Kidney (tissue), 14 donors: ENCODE measurements around the gene MCM3AP. TPM values are rescaled to one million over a fixed set of nuclear protein-coding genes. Genes with fewer than 3 reads are reported as not detected.

Experiments
- DNase-seq, 5 donors: peaks; one replicate each; pipeline ENCODE4 v3.0.0-alpha.2; 2013 to 2020
- FAIRE-seq: peaks from 2 replicates; lab custom pipeline; 2012; peaks lifted over from hg19 to GRCh38; lab: Jason Lieb, UNC
- H3K27ac ChIP-seq, 2 donors: one replicate each; pipeline ENCODE4 v1.7.0; 2013; ENCODE audit warnings: low read depth in 2 of 2, low read length in 2 of 2, inconsistent platforms in 1 of 2
- H3K27me3 ChIP-seq: one replicate; pipeline ENCODE4 v1.7.1; 2013; ENCODE audit warnings: low read length, inconsistent platforms; ENCODE audit not compliant: control insufficient read depth, insufficient read depth
- H3K36me3 ChIP-seq, 3 donors: one replicate each; pipeline versions ENCODE4 v1.7.0 to v1.7.1; 2013; ENCODE audit warnings: low read length in 3 of 3, control low read depth in 1 of 3, inconsistent platforms in 1 of 3; ENCODE audit not compliant: insufficient read depth in 3 of 3, control insufficient read depth in 2 of 3
- H3K4me1 ChIP-seq, 3 donors: one replicate each; pipeline versions ENCODE4 v1.7.0 to v1.7.1; 2013; ENCODE audit warnings: low read length in 3 of 3, inconsistent platforms in 1 of 3, low read depth in 1 of 3; ENCODE audit not compliant: control insufficient read depth in 2 of 3, insufficient read depth in 2 of 3
- H3K4me3 ChIP-seq, 3 donors: one replicate each; pipeline versions ENCODE4 v1.7.0 to v1.8.1; 2013; ENCODE audit warnings: low read length in 3 of 3, control low read depth in 1 of 3, inconsistent platforms in 1 of 3
- H3K9ac ChIP-seq, 3 donors: one replicate each; pipeline versions ENCODE4 v1.7.0 to v1.7.1; 2013; ENCODE audit warnings: low read length in 3 of 3, control low read depth in 1 of 3, inconsistent platforms in 1 of 3
- H3K9me3 ChIP-seq, 3 donors: one replicate each; pipeline versions ENCODE4 v1.7.0 to v1.7.1; 2013; ENCODE audit warnings: low read length in 3 of 3, control low read depth in 1 of 3, inconsistent platforms in 1 of 3; ENCODE audit not compliant: control insufficient read depth in 2 of 3, insufficient read depth in 1 of 3
- intact Hi-C: fragments of 100-400 bp; cut with DNase I; formaldehyde crosslinking; loops from one replicate; pipeline ENCODE4 v1.11.1; 2022
- polyA plus RNA-seq: library from polyadenylated mRNA; stranded (reverse); fragments of 350-450 nt; fragmentation: Illumina TruSeq; extraction: RNeasy Lipid Tissue Mini Kit (QIAGEN cat#74804); gene quantifications from one replicate; pipeline ENCODE4 v1.2.3, GENCODE V29; 2014; ENCODE audit warnings: low read depth, low replicate concordance; ENCODE audit not compliant: insufficient read depth
- total RNA-seq: library from RNA; stranded (reverse); fragmentation: NEBNext Ultra II Directional; extraction: Animal tissue kit (Norgen Biotek cat#: 25700); gene quantifications from one replicate; pipeline ENCODE4 v1.2.1, GENCODE V29; 2021
- TF ChIP-seq, protein P1 (sequence below): IDR thresholded peaks from 3 replicates; pipeline ENCODE4 v1.5.1; 2012; ENCODE audit warnings: mild to moderate bottlenecking, moderate library complexity, borderline replicate concordance; ENCODE audit not compliant: insufficient read depth; ENCODE audit errors: extremely low read depth
- donor health status: control.
- donor health status: control.
- donor health status: control.
- donor health status: control.
- donor health status: control.
- donor health status: DM: yes; HTN: yes; CAD: no.
- donor health status: Normal renal cell carcinoma (clear cell type).

Gene MCM3AP
- total and polyA plus RNA-seq, 2 donors from 2014 or later, result 29.0 to 101 TPM

DNA sequence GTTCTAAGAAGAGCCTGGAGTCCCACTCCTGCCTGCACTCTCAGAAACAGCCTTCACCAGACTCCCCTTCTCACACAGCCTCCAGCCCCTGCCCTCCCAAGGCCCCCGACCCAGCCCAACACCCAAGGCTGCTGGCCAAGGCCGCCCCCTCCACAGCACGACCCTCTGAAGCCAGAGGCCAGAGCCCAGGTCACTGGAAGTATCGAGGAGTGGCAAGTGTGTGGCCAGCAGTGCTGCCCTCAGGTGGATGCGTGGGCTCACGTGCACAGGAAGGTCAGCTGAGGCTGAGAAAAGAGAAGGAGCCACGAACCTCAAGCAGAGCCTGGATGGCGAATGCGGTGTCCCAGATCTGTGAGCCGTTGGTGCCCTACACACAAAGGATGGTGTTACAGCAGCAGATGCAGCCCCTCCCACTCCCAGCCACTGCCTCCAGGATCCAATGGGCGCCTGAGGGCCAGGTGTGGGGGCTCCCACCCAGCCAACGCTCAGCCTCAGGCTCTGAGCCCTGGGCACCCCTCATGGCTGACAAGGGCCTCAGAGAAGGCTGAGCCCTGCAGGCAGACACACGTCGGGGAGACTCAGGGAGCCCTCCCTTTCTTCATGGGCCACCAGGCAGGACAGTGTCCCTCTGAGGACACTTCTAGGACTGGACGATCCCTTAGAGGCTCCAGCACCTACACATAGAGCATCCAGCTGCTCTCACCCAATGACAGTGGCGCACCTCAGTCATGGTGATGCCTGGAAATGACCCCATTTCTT lies 74.9 kb downstream of the MCM3AP start:
- no peak for FAIRE-seq
- Histone ChIP-seq H3K4me3 (no peak overlapping the region), H3K27ac (no peak overlapping the region), H3K27me3 (no peaks in the 10 kb centered on the region), H3K9me3 (no peaks in the 10 kb centered on the region), H3K4me1 (no peaks in the 10 kb centered on the region), H3K9ac (no peak overlapping the region), H3K36me3 (peaks cover 0 to 6% (median 5%) of the 10 kb centered on the region in 3 donors)
- DNase-seq, result peak in 2 of 5 donors; percentile 8 to 54
- TF ChIP-seq, protein P1, sequence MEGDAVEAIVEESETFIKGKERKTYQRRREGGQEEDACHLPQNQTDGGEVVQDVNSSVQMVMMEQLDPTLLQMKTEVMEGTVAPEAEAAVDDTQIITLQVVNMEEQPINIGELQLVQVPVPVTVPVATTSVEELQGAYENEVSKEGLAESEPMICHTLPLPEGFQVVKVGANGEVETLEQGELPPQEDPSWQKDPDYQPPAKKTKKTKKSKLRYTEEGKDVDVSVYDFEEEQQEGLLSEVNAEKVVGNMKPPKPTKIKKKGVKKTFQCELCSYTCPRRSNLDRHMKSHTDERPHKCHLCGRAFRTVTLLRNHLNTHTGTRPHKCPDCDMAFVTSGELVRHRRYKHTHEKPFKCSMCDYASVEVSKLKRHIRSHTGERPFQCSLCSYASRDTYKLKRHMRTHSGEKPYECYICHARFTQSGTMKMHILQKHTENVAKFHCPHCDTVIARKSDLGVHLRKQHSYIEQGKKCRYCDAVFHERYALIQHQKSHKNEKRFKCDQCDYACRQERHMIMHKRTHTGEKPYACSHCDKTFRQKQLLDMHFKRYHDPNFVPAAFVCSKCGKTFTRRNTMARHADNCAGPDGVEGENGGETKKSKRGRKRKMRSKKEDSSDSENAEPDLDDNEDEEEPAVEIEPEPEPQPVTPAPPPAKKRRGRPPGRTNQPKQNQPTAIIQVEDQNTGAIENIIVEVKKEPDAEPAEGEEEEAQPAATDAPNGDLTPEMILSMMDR, result no peak
- intact Hi-C loops, result no loop called here

DNA sequence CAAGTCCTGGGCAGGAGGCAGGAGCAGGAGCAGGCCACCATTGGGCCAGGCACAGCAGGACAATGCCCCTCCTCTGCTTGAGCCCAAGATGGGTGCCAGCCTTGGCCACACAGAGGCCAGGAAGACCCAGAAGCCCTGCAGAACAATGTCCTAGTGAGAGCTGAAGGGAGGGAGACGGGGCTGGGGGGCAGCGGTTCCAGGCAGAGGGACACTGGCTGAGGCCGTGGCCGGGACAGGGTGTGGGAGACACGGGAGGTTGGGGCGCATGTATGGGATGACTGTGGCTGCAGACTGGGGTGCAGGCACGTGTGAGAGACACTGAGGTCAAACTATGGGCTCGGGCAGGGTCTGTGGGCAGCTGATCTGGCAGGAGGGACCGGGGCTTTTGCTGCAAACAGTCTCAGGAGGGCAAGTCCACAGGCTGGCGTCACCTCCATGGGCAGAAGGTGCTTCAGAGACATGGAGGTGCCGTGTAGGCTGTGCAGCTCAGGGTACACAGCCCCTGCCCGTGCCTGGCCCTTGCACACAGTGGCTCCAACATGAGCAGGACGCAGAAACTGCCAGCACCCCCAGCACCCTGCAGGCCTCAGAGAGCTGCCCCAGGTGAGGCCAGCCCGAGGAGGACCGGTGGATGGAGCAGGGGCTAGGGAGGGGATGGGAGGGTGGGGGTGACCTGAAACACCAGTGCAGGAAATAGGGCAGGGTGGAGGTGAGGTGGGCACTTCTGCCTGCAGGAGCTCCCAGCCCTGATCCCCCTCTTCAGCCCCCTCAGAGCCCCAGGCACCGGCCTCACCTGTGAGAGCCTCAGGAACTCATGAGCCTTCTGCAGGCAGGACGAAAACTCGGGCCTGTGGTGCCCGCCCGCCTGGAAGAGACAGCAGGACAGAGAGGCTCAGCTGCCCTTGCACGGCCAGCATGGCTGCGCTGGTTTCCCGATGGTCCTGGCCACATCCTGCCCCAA lies 76.4 kb downstream of the MCM3AP start:
- no peak overlapping the region for H3K4me3 ChIP-seq
- H3K4me1 ChIP-seq, result no peaks in the 10 kb centered on the region
- peaks cover 0 to 7% (median 6%) of the 10 kb centered on the region in 3 donors for H3K36me3 ChIP-seq
- no peak overlapping the region for H3K9ac ChIP-seq
- DNase-seq (peak in 2 of 5 donors; percentile 11 to 71), FAIRE-seq (no peak)
- TF ChIP-seq, protein P1, result no peak
- no peaks in the 10 kb centered on the region for H3K9me3 ChIP-seq
- intact Hi-C loops, result no loop called here
- no peak overlapping the region for H3K27ac ChIP-seq
- H3K27me3 ChIP-seq, result no peaks in the 10 kb centered on the region

DNA sequence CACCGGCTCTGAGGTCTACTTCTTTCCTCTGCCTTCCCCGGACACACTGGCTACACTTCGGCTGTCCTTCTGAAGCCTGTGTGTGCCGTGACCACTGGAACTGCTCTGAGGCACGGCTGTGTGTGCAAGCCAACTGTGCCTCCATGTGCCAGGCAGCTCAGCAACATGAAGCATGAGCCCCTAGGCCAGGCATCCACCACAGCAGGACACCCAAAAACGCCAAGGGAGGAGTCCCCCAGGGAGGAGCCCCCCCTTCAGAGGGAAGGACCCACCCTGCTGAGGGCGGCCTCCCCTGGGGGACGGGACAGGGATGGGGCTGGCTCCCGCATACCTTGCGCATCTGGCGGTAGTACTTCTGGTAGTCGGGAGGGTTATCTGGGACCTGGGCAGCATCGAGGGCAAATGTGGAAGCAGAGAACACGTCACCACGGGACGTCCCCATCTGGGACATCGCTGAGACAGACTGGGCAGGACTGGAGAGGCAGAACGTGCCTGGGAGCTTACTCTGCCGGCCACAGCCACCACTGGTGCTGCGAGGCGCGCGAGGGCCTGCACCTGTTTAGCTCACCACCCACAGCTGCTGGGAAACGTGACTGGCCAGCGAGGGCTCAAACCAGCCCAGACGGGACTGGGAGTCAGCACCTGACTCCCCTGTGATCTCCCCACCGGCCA lies 77.4 kb downstream of the MCM3AP start:
- Histone ChIP-seq H3K27ac (no peak overlapping the region), H3K4me1 (no peaks in the 10 kb centered on the region), H3K27me3 (no peaks in the 10 kb centered on the region), H3K9ac (no peak overlapping the region), H3K4me3 (no peak overlapping the region), H3K36me3 (peaks cover 0 to 7% (median 6%) of the 10 kb centered on the region in 3 donors), H3K9me3 (no peaks in the 10 kb centered on the region)
- TF ChIP-seq, protein P1, result no peak
- DNase-seq (no peak), FAIRE-seq (no peak)
- intact Hi-C loops, result no loop called here
